SK-N-SH treated with all-trans-retinoic acid at 6 μM for 48 hours (cell line): ENCODE data around the gene EFCAB9.

Experiments
- PATZ1 ChIP-seq: fragments of 250-450 bp; sonication (Bioruptor Pico); IDR thresholded peaks from 2 replicates; pipeline ENCODE4 v1.8.0; 2020; ENCODE audit warnings: mild to moderate bottlenecking, moderate library complexity, borderline replicate concordance
- POU6F1 ChIP-seq: fragments of 250-450 bp; sonication (Bioruptor Pico); IDR thresholded peaks from 2 replicates; pipeline ENCODE4 v1.8.0; 2021; ENCODE audit warnings: low read depth, mild to moderate bottlenecking, moderate library complexity, borderline replicate concordance
- TSHZ2 ChIP-seq: fragments of 250-450 bp; sonication (Bioruptor Pico); IDR thresholded peaks from 2 replicates; pipeline ENCODE4 v1.5.0; 2020; ENCODE audit warnings: mild to moderate bottlenecking, moderate library complexity

GRCh38 chr5:172168311-172168710 lies 25.7 kb upstream of the EFCAB9 start:
- TF ChIP-seq TSHZ2 (no peak), PATZ1 (CRISPR knock-in tag) (no peak), POU6F1 (no peak)
